Panc1 (cell line): ENCODE results near the gene NACC1. TPM values are rescaled to one million over a fixed set of nuclear protein-coding genes. Genes with fewer than 3 reads are reported as not detected.
A peak's percentile ranks its signal among the peaks of the same experiment; 100 is the strongest.

Experiments
- ATAC-seq: fragments of 200-7000 bp; cut with Tn5 transposase; 2 replicates; pipeline ENCODE4 v1.9.1; 2020; ENCODE audit warnings: mild to moderate bottlenecking, moderate library complexity
- BruUV-seq: library from RNA; stranded (reverse); fragments of 400-500 nt; replicated peaks from 2 replicates; lab custom pipeline; 2021; lab: Mats Ljungman, UMichigan
- CTCF ChIA-PET: fragments of 300-600 bp; sonication (Branson Sonifier 250); formaldehyde crosslinking; loops from one replicate; lab custom pipeline; 2022; ENCODE audit warnings: antibody characterized with exemption; lab: Charles Lee
- POLR2A ChIA-PET: fragments of 300-600 bp; sonication (Branson Sonifier 250); formaldehyde crosslinking; loops from one replicate; lab custom pipeline; 2022; ENCODE audit warnings: antibody characterized with exemption; lab: Charles Lee
- DNase-seq: peaks from one replicate; pipeline ENCODE4 v3.0.0-alpha.2; 2010; ENCODE audit warnings: low read depth, low spot score
- H3K27ac ChIP-seq: 2 replicates; pipeline ENCODE4 v1.5.1; 2011; ENCODE audit warnings: mild to moderate bottlenecking, low read length, inconsistent platforms
- H3K27me3 ChIP-seq: fragments of 200-500 bp; sonication (Bioruptor generic); 2 replicates; pipeline ENCODE4 v1.6.0; 2014; ENCODE audit warnings: low read length, inconsistent platforms; ENCODE audit not compliant: control insufficient read depth, insufficient read depth
- H3K36me3 ChIP-seq: fragments of 200-500 bp; sonication (Bioruptor generic); 2 replicates; pipeline ENCODE4 v1.5.1; 2014; ENCODE audit warnings: inconsistent platforms, mild to moderate bottlenecking, low read length, moderate library complexity; ENCODE audit not compliant: control insufficient read depth, insufficient read depth
- H3K4me1 ChIP-seq: 2 replicates; pipeline ENCODE4 v1.5.1; 2011; ENCODE audit warnings: inconsistent platforms, mild to moderate bottlenecking, low read length, moderate library complexity; ENCODE audit not compliant: control insufficient read depth, insufficient read depth
- H3K4me3 ChIP-seq, 2 experiments: 2 replicates each; pipeline ENCODE4 v1.5.1; 2011 to 2012; ENCODE audit warnings: low read depth in 2 of 2, low read length in 2 of 2, mild to moderate bottlenecking in 2 of 2, inconsistent platforms in 1 of 2, moderate library complexity in 1 of 2
- H3K9me3 ChIP-seq: fragments of 200-500 bp; sonication (Bioruptor generic); 2 replicates; pipeline ENCODE4 v1.5.1; 2014; ENCODE audit warnings: low read depth, mild to moderate bottlenecking, inconsistent platforms, low read length, moderate library complexity; ENCODE audit not compliant: control insufficient read depth, insufficient read depth
- POLR2AphosphoS5 ChIP-seq: IDR thresholded peaks from 2 replicates; pipeline ENCODE4 v1.6.1; 2012; ENCODE audit warnings: mild to moderate bottlenecking, low read depth, low read length, moderate library complexity
- REST ChIP-seq, 2 experiments: IDR thresholded peaks; 2 replicates each; pipeline ENCODE4 v1.6.1; 2011 to 2012; ENCODE audit warnings: low read depth in 2 of 2, control low read depth in 1 of 2, low read length in 1 of 2, mild to moderate bottlenecking in 1 of 2, moderate library complexity in 1 of 2; ENCODE audit not compliant: insufficient read depth in 1 of 2
- SIN3A ChIP-seq: IDR thresholded peaks from 2 replicates; pipeline ENCODE4 v1.6.1; 2012; ENCODE audit warnings: low read depth, mild to moderate bottlenecking, low read length, moderate library complexity, borderline replicate concordance; ENCODE audit not compliant: insufficient read depth
- TCF7L2 ChIP-seq: IDR thresholded peaks from 2 replicates; pipeline ENCODE4 v1.6.1; 2011; ENCODE audit warnings: mild to moderate bottlenecking, low read depth, low read length, inconsistent platforms
- in situ Hi-C: cut with HindIII; loops from 2 replicates; pipeline ENCODE4 v1.10.0; 2016; ENCODE audit warnings: low sequenced_read_pairs, low pct_unique_long_range_greater_than_20kb
- intact Hi-C: fragments of 100-400 bp; cut with micrococcal nuclease; formaldehyde crosslinking; loops from one replicate; pipeline ENCODE4 v1.10.0; 2022; ENCODE audit not compliant: unreplicated experiment
- total RNA-seq: library from RNA; stranded (reverse); gene quantifications from one replicate; pipeline ENCODE4 v1.2.1, GENCODE V29; 2021; ENCODE audit not compliant: unreplicated experiment
- TF ChIP-seq, protein P1 (sequence below): fragments of 450-650 bp; IDR thresholded peaks from 2 replicates; pipeline ENCODE4 v1.5.1; 2017; ENCODE audit warnings: mild to moderate bottlenecking

NACC1 gene
- total RNA-seq, 1 experiment from 2014 or later = 129 TPM

DNA sequence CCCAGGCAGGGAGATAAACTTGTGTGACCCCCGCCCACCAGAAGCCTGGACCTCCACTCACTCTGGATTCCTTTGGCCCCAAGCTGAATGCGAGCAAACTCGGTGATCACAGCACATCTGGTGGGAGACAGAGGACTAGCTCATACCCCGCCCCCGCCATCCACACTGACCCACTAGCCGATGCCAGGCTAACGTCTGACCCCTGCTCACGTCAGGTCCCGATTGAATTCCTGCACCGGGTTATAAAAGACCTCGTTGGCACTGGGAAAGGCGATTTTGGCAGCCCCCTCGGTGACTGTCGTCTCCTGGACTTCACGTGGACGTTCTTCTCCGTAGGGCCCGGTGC lies 2.2 kb upstream of the NACC1 start:
- H3K4me3 ChIP-seq = peak overlapping the region; percentile 90 to 92
- no peaks in the 10 kb centered on the region for H3K9me3 ChIP-seq
- H3K27ac ChIP-seq = peak overlapping the region; percentile 91
- DNase-seq = no peak
- peaks cover 26% of the 10 kb centered on the region for H3K4me1 ChIP-seq
- CTCF ChIA-PET = no interaction called here
- POLR2A ChIA-PET = no interaction called here
- ATAC-seq = no peak
- TF ChIP-seq, protein P1, sequence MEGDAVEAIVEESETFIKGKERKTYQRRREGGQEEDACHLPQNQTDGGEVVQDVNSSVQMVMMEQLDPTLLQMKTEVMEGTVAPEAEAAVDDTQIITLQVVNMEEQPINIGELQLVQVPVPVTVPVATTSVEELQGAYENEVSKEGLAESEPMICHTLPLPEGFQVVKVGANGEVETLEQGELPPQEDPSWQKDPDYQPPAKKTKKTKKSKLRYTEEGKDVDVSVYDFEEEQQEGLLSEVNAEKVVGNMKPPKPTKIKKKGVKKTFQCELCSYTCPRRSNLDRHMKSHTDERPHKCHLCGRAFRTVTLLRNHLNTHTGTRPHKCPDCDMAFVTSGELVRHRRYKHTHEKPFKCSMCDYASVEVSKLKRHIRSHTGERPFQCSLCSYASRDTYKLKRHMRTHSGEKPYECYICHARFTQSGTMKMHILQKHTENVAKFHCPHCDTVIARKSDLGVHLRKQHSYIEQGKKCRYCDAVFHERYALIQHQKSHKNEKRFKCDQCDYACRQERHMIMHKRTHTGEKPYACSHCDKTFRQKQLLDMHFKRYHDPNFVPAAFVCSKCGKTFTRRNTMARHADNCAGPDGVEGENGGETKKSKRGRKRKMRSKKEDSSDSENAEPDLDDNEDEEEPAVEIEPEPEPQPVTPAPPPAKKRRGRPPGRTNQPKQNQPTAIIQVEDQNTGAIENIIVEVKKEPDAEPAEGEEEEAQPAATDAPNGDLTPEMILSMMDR = no peak
- TF ChIP-seq TCF7L2 (no peak), SIN3A (no peak), REST (IDR thresholded peaks at IDR 0.05; ENCODE audit: insufficient read depth in 1 of 2, low read depth in 2 of 2, low read length in 1 of 2) (no peak), POLR2AphosphoS5 (no peak)
- peaks cover 5% of the 10 kb centered on the region for H3K36me3 ChIP-seq
- H3K27me3 ChIP-seq = no peaks in the 10 kb centered on the region
- BruUV-seq = no TSS peak
- in situ Hi-C loops = no loop called here
- intact Hi-C loops = no loop called here

- in situ Hi-C loops (no loop called here), intact Hi-C loops (no loop called here)
- peak; percentile 84 for DNase-seq
- CTCF ChIA-PET = interaction anchor here (0.6 kb wide), 1 partner anchor 56 kb away, joined by 3 read pairs; no protein-coding TSS in a partner anchor
- no peaks in the 10 kb centered on the region for H3K9me3 ChIP-seq
- peak within 1 kb of the TSS; percentile 91 for H3K27ac ChIP-seq
- TF ChIP-seq REST (IDR thresholded peaks at IDR 0.05; ENCODE audit: insufficient read depth in 1 of 2, low read depth in 2 of 2, low read length in 1 of 2) (0 out of 4 replicates have a peak, but pooled peaks have one; percentile 6 to 31), POLR2AphosphoS5 (peak; percentile 55), SIN3A (peak; percentile 86; the same call in 1 of the 2 replicates), TCF7L2 (peak; percentile 47; the same call in 1 of the 2 replicates)
- TF ChIP-seq, protein P1 = no peak
- peaks cover 5% of the 10 kb centered on the region for H3K36me3 ChIP-seq
- H3K27me3 ChIP-seq = no peaks in the 10 kb centered on the region
- BruUV-seq = TSS peak; percentile 92
- POLR2A ChIA-PET = interaction anchor here (0.7 kb wide), 1 partner anchor 121 kb away, joined by 3 read pairs; the partner anchor contains the start of gene NFIX
- peak; percentile 80 for ATAC-seq
- H3K4me3 ChIP-seq = peak within 1 kb of the TSS; percentile 90 to 92
- H3K4me1 ChIP-seq = peaks cover 26% of the 10 kb centered on the region
Observed at GRCh38 chr19:13116282-13117175, 1.5 kb upstream of the NACC1 start, which contains the start of gene TRMT1. Gene TRMT1, minus strand, starts transcription at chr19:13116740. Its CDS starts 341 bp downstream, at chr19:13116399.
